Kidney (tissue), 14 donors: Measurements from ENCODE around the gene ROR1. TPM values are rescaled to one million over a fixed set of nuclear protein-coding genes. Genes with fewer than 3 reads are reported as not detected.
A peak's percentile ranks its signal among the peaks of the same experiment; 100 is the strongest.
"Not testable (repeated sequence)": the region's sequence is repeated elsewhere in the genome, so short reads cannot be mapped to it uniquely, and the experiment has no call there.

Experiments used
- DNase-seq, 5 donors: peaks; one replicate each; pipeline ENCODE4 v3.0.0-alpha.2; 2013 to 2020
- FAIRE-seq: peaks from 2 replicates; lab custom pipeline; 2012; peaks lifted over from hg19 to GRCh38; lab: Jason Lieb, UNC
- H3K27ac ChIP-seq, 2 donors: one replicate each; pipeline ENCODE4 v1.7.0; 2013; ENCODE audit warnings: low read depth in 2 of 2, low read length in 2 of 2, inconsistent platforms in 1 of 2
- H3K27me3 ChIP-seq: one replicate; pipeline ENCODE4 v1.7.1; 2013; ENCODE audit warnings: low read length, inconsistent platforms; ENCODE audit not compliant: control insufficient read depth, insufficient read depth
- H3K36me3 ChIP-seq, 3 donors: one replicate each; pipeline versions ENCODE4 v1.7.0 to v1.7.1; 2013; ENCODE audit warnings: low read length in 3 of 3, control low read depth in 1 of 3, inconsistent platforms in 1 of 3; ENCODE audit not compliant: insufficient read depth in 3 of 3, control insufficient read depth in 2 of 3
- H3K4me1 ChIP-seq, 3 donors: one replicate each; pipeline versions ENCODE4 v1.7.0 to v1.7.1; 2013; ENCODE audit warnings: low read length in 3 of 3, inconsistent platforms in 1 of 3, low read depth in 1 of 3; ENCODE audit not compliant: control insufficient read depth in 2 of 3, insufficient read depth in 2 of 3
- H3K4me3 ChIP-seq, 3 donors: one replicate each; pipeline versions ENCODE4 v1.7.0 to v1.8.1; 2013; ENCODE audit warnings: low read length in 3 of 3, control low read depth in 1 of 3, inconsistent platforms in 1 of 3
- H3K9ac ChIP-seq, 3 donors: one replicate each; pipeline versions ENCODE4 v1.7.0 to v1.7.1; 2013; ENCODE audit warnings: low read length in 3 of 3, control low read depth in 1 of 3, inconsistent platforms in 1 of 3
- H3K9me3 ChIP-seq, 3 donors: one replicate each; pipeline versions ENCODE4 v1.7.0 to v1.7.1; 2013; ENCODE audit warnings: low read length in 3 of 3, control low read depth in 1 of 3, inconsistent platforms in 1 of 3; ENCODE audit not compliant: control insufficient read depth in 2 of 3, insufficient read depth in 1 of 3
- CTCF ChIP-seq: IDR thresholded peaks from 3 replicates; pipeline ENCODE4 v1.5.1; 2012; ENCODE audit warnings: mild to moderate bottlenecking, moderate library complexity, borderline replicate concordance; ENCODE audit not compliant: insufficient read depth; ENCODE audit errors: extremely low read depth
- intact Hi-C: fragments of 100-400 bp; cut with DNase I; formaldehyde crosslinking; loops from one replicate; pipeline ENCODE4 v1.11.1; 2022
- polyA plus RNA-seq: library from polyadenylated mRNA; stranded (reverse); fragments of 350-450 nt; fragmentation: Illumina TruSeq; extraction: RNeasy Lipid Tissue Mini Kit (QIAGEN cat#74804); gene quantifications from one replicate; pipeline ENCODE4 v1.2.3, GENCODE V29; 2014; ENCODE audit warnings: low read depth, low replicate concordance; ENCODE audit not compliant: insufficient read depth
- total RNA-seq: library from RNA; stranded (reverse); fragmentation: NEBNext Ultra II Directional; extraction: Animal tissue kit (Norgen Biotek cat#: 25700); gene quantifications from one replicate; pipeline ENCODE4 v1.2.1, GENCODE V29; 2021
- donor health status: control.
- donor health status: control.
- donor health status: control.
- donor health status: control.
- donor health status: control.
- donor health status: DM: yes; HTN: yes; CAD: no.
- donor health status: Normal renal cell carcinoma (clear cell type).

Gene ROR1
- total and polyA plus RNA-seq, 2 donors from 2014 or later, result 0.77 to 8.0 TPM

- Histone ChIP-seq H3K9me3 (no peaks in the 10 kb centered on the region), H3K27ac (no peak overlapping the region), H3K27me3 (no peaks in the 10 kb centered on the region), H3K36me3 (no peaks in the 10 kb centered on the region), H3K9ac (no peak overlapping the region), H3K4me3 (no peak overlapping the region), H3K4me1 (no peaks in the 10 kb centered on the region)
- no peak for TF ChIP-seq CTCF
- FAIRE-seq, result peak; percentile 37
- DNase-seq, result peak in 4 of 5 donors; percentile 18 to 85 (median 52)
- intact Hi-C loops, result no loop called here
These were observed 441.8 kb downstream of the ROR1 start for GRCh38 chr1:64215576-64215975.

- FAIRE-seq, result no peak
- no peaks in the 10 kb centered on the region for H3K4me1 ChIP-seq
- intact Hi-C loops, result no loop called here
- H3K4me3 ChIP-seq, result no peak overlapping the region
- H3K9ac ChIP-seq, result no peak overlapping the region
- no peaks in the 10 kb centered on the region for H3K9me3 ChIP-seq
- H3K27ac ChIP-seq, result no peak overlapping the region
- TF ChIP-seq CTCF, result no peak
- no peaks in the 10 kb centered on the region for H3K27me3 ChIP-seq
- H3K36me3 ChIP-seq, result no peaks in the 10 kb centered on the region
- DNase-seq, result no peak
These were observed 446.4 kb downstream of the ROR1 start for GRCh38 chr1:64220241-64220640.

- Histone ChIP-seq H3K27me3 (no peaks in the 10 kb centered on the region), H3K9me3 (no peaks in the 10 kb centered on the region), H3K36me3 (no peaks in the 10 kb centered on the region), H3K4me3 (no peak overlapping the region), H3K27ac (no peak overlapping the region), H3K9ac (no peak overlapping the region), H3K4me1 (no peaks in the 10 kb centered on the region)
- intact Hi-C loops, result no loop called here
- no peak for TF ChIP-seq CTCF
- DNase-seq (no peak), FAIRE-seq (no peak)
These were observed 449.7 kb downstream of the ROR1 start for GRCh38 chr1:64223329-64224151.

GRCh38 chr1:64224236-64224635 lies 450.4 kb downstream of the ROR1 start:
- H3K36me3 ChIP-seq, FAIRE-seq, H3K9me3 ChIP-seq, H3K4me3 ChIP-seq, DNase-seq, H3K4me1 ChIP-seq, H3K27ac ChIP-seq, H3K27me3 ChIP-seq, intact Hi-C loops, H3K9ac ChIP-seq: not testable (repeated sequence)
